Esophagus muscularis mucosa (tissue), 4 donors: ENCODE data around the gene INPP5A. TPM values are rescaled to one million over a fixed set of nuclear protein-coding genes. Genes with fewer than 3 reads are reported as not detected.

Experiments
- DNase-seq: peaks from one replicate; pipeline ENCODE4 v3.0.0-alpha.2; 2017; ENCODE audit errors: extremely low spot score
- H3K27ac ChIP-seq, 4 donors: fragments of 200-600 bp; sonication (generic); replicated peaks in 1 of 4; 1 replicate in 3 of 4; 2 replicates in 1 of 4; pipeline ENCODE4 v1.5.1; 2016 to 2019; ENCODE audit warnings: mild to moderate bottlenecking in 1 of 4
- H3K27me3 ChIP-seq, 4 donors: fragments of 200-600 bp; sonication (generic); one replicate each; pipeline versions ENCODE4 v1.5.1 to v1.6.0; 2016 to 2019
- H3K36me3 ChIP-seq, 4 donors: fragments of 200-600 bp; sonication (generic); one replicate each; pipeline ENCODE4 v1.5.1; 2016 to 2019
- H3K4me1 ChIP-seq, 4 donors: fragments of 200-600 bp; sonication (generic); one replicate each; pipeline ENCODE4 v1.5.1; 2016 to 2019
- H3K4me3 ChIP-seq, 4 donors: fragments of 200-600 bp; sonication (generic); 1 replicate in 2 of 4; 2 replicates in 2 of 4; pipeline ENCODE4 v1.5.1; 2016 to 2019; ENCODE audit warnings: mild to moderate bottlenecking in 4 of 4, moderate library complexity in 1 of 4
- H3K9me3 ChIP-seq, 4 donors: fragments of 200-600 bp; sonication (generic); 1 replicate in 3 of 4; 2 replicates in 1 of 4; pipeline ENCODE4 v1.5.1; 2016 to 2019
- CTCF ChIP-seq, 3 experiments: fragments of 200-600 bp in 2 of 3; fragments of 450-650 bp in 1 of 3; sonication (generic) in 2 of 3; IDR thresholded peaks; one replicate each; pipeline ENCODE4 v1.5.1; 2017 to 2019; ENCODE audit warnings: antibody characterized with exemption in 3 of 3, mild to moderate bottlenecking in 2 of 3, moderate library complexity in 1 of 3
- EP300 ChIP-seq: sonication (generic); formaldehyde crosslinking; IDR thresholded peaks from one replicate; pipeline ENCODE4 v1.6.1; 2017; ENCODE audit warnings: antibody characterized with exemption
- POLR2A ChIP-seq: fragments of 450-650 bp; IDR thresholded peaks from one replicate; pipeline ENCODE4 v1.6.1; 2017; ENCODE audit warnings: antibody characterized with exemption, moderate library complexity, mild to moderate bottlenecking, low read depth
- POLR2AphosphoS5 ChIP-seq, 2 donors: sonication (generic); formaldehyde crosslinking; IDR thresholded peaks; one replicate each; pipeline ENCODE4 v1.6.1; 2017; ENCODE audit warnings: antibody characterized with exemption in 2 of 2
- WGBS: methylation state at CpG from one replicate; pipeline ENCODE4 v1.1.5; 2018; 5-methylcytosine and 5-hydroxymethylcytosine counted together
- intact Hi-C: fragments of 100-400 bp; cut with DNase I; formaldehyde crosslinking; loops from one replicate; pipeline ENCODE4 v1.15.1; 2023
- total RNA-seq, 4 donors: library from RNA; depleted of rRNA; stranded (reverse); fragments of >200 nt; gene quantifications; one replicate each; pipeline versions ENCODE4 v1.1.0 to v1.2.1, GENCODE V29; 2016

Gene INPP5A
- total RNA-seq, 4 donors from 2014 or later: 234 to 301 (median 245) TPM

DNA sequence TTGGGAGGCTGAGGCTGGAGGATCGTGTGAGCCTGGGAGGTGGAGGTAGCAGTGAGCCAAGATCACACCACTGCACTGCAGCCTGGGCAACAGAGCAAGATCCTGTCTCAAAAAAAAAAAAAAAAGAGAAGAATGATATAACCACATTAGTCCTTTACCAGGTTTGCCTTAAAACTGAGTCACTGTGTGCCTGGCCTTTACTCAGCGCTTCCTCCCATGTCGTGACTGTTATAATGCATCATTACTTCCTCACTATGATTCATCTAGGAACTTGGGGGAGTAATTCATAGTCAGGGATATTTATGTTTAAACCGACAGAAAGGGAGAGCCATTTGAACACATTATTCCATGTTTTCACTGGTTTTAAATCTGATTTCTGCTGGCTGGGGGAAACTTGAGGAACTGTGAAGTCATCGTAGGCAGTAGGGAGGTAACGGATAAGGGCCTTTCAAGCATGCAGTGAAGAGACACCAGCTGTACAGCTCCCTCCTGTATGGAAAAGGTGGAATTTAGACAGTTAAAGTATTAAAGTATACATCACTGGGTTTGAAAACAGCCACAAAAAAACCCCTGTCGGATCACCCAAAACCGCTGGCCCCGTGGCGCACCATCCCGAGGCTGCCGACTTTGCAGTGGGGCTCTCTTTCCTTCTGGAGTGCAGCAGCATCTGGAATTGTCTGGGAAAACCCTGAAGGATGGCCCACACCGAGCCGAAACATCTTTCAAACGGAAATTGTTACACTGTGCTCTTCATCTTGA, 128.5 kb downstream of the INPP5A start:
- Histone ChIP-seq H3K36me3 (peaks cover 0 to 23% (median 8%) of the 10 kb centered on the region in 4 donors), H3K4me3 (no peak overlapping the region), H3K4me1 (peaks cover 0 to 60% (median 33%) of the 10 kb centered on the region in 4 donors), H3K9me3 (no peaks in the 10 kb centered on the region), H3K27me3 (no peaks in the 10 kb centered on the region), H3K27ac (no peak overlapping the region)
- no peak for DNase-seq
- no peak for TF ChIP-seq POLR2A
- TF ChIP-seq EP300: no peak
- no peak for TF ChIP-seq POLR2AphosphoS5 (IDR thresholded peaks at IDR 0.05)
- no peak for TF ChIP-seq CTCF (IDR thresholded peaks at IDR 0.05)
- WGBS: 74% methylated on average over 15 of the region's 15 CpGs
- intact Hi-C loops: no loop called here

DNA sequence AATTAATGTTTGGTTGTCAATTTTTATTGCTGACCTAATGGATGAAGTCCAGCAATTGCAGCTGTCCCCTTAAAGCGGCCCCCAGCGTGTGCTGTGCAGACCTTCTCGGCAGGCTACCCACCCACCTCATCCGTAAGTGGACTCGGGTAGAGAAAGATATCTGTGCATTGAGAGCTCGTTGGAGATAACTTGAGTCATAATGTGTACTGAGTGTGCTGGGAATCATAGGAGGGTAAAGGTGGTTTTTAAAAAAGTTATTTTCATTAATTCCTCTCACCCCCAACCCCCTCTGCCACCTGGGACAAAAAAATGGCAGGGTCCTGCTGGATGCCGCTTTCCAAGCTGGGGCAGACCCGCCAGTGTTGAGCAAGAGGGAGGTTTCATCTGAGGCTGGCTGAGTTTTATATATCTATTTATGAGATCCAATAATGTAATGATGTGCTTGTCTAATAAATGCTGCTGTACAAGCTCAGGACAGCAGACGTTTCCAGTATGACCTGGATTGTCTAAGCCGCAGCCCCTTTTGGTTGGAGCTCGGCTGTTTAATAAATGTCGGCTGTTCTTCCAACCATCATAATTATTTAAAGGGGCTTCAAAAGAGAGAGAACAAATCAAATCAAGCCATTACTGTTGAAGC, 129.2 kb downstream of the INPP5A start:
- H3K27ac ChIP-seq: no peak overlapping the region
- no peaks in the 10 kb centered on the region for H3K27me3 ChIP-seq
- no peak for DNase-seq
- WGBS: 80% methylated on average over 12 of the region's 12 CpGs
- H3K9me3 ChIP-seq: no peaks in the 10 kb centered on the region
- TF ChIP-seq POLR2AphosphoS5 (IDR thresholded peaks at IDR 0.05): no peak
- no peak for TF ChIP-seq CTCF (IDR thresholded peaks at IDR 0.05)
- TF ChIP-seq EP300: no peak
- TF ChIP-seq POLR2A: no peak
- intact Hi-C loops: no loop called here
- H3K4me3 ChIP-seq: no peak overlapping the region
- H3K4me1 ChIP-seq: peaks cover 0 to 59% (median 31%) of the 10 kb centered on the region in 4 donors
- H3K36me3 ChIP-seq: peaks cover 0 to 29% (median 10%) of the 10 kb centered on the region in 4 donors

GRCh38 chr10:132667342-132668047, 129.9 kb downstream of the INPP5A start:
- Histone ChIP-seq H3K4me3 (no peak overlapping the region), H3K27me3 (no peaks in the 10 kb centered on the region), H3K36me3 (peaks cover 0 to 23% (median 8%) of the 10 kb centered on the region in 4 donors), H3K9me3 (no peaks in the 10 kb centered on the region), H3K27ac (no peak overlapping the region), H3K4me1 (peaks cover 0 to 52% (median 24%) of the 10 kb centered on the region in 4 donors)
- WGBS: 71% methylated on average over 20 of the region's 20 CpGs
- DNase-seq: no peak
- intact Hi-C loops: no loop called here
- TF ChIP-seq EP300 (no peak), POLR2A (no peak), POLR2AphosphoS5 (IDR thresholded peaks at IDR 0.05) (no peak), CTCF (IDR thresholded peaks at IDR 0.05) (no peak)

DNA sequence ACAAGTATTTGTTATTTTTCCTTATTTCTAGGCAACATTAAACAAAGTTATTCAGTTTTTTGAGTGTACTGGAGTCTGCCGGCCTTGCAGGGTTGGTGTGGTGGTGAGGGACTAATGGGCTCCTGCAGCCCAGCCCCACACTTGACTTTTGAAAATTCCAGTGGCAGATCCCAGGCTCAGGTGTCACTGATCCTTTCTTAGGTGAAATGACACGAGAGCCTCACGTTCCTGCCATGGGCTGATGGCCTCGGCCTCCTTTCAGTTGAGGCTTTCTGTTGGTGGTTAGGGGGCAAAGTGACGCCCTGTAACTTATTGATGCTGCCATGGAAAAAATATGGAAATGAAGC, 130.4 kb downstream of the INPP5A start:
- H3K4me3 ChIP-seq: no peak overlapping the region
- WGBS: 66% methylated on average over 5 of the region's 5 CpGs
- intact Hi-C loops: no loop called here
- H3K27ac ChIP-seq: peak overlapping the region in 1 of 4 donors; percentile 26
- H3K4me1 ChIP-seq: peaks cover 0 to 49% (median 21%) of the 10 kb centered on the region in 4 donors
- TF ChIP-seq CTCF (IDR thresholded peaks at IDR 0.05) (no peak), EP300 (no peak), POLR2AphosphoS5 (IDR thresholded peaks at IDR 0.05) (no peak)
- no peaks in the 10 kb centered on the region for H3K27me3 ChIP-seq
- no peak for DNase-seq
- peaks cover 0 to 18% (median 7%) of the 10 kb centered on the region in 4 donors for H3K36me3 ChIP-seq
- no peaks in the 10 kb centered on the region for H3K9me3 ChIP-seq
